ENCODE results near the gene LANCL1. TPM values are rescaled to one million over a fixed set of nuclear protein-coding genes. Genes with fewer than 3 reads are reported as not detected.
"Not testable (repeated sequence)": the region's sequence is repeated elsewhere in the genome, so short reads cannot be mapped to it uniquely, and the experiment has no call there.

LANCL1 gene
- total and polyA plus RNA-seq, 4 donors = 48.7 to 167 (median 67.3) TPM

GRCh38 chr2:210427309-210427708, 49.2 kb downstream of the LANCL1 start:
- not testable (repeated sequence) for H3K9me3 ChIP-seq (ENCODE audit: control insufficient read depth, insufficient read depth, low read length); DNase-seq (ENCODE audit: low read depth in 4 of 6, low spot score in 6 of 6); H3K36me3 ChIP-seq (ENCODE audit: control insufficient read depth, insufficient read depth, low read length); H3K4me1 ChIP-seq (ENCODE audit: control insufficient read depth, insufficient read depth, low read length); H3K4me3 ChIP-seq (ENCODE audit: low read depth, low read length); H3K27me3 ChIP-seq (ENCODE audit: control insufficient read depth, insufficient read depth, low read length); H3K27ac ChIP-seq (ENCODE audit: low read depth, low read length)
- WGBS (ENCODE audit: insufficient coverage) = 100% methylated on average over 4 of the region's 6 CpGs

- no peak for DNase-seq (ENCODE audit: low read depth in 4 of 6, low spot score in 6 of 6)
- no CpG with 5 or more reads among the region's 2 CpGs for WGBS (ENCODE audit: insufficient coverage)
- H3K36me3 ChIP-seq (ENCODE audit: control insufficient read depth, insufficient read depth, low read length) = no peaks in the 10 kb centered on the region
- H3K4me3 ChIP-seq (ENCODE audit: low read depth, low read length) = no peak overlapping the region
- H3K4me1 ChIP-seq (ENCODE audit: control insufficient read depth, insufficient read depth, low read length) = no peaks in the 10 kb centered on the region
- no peaks in the 10 kb centered on the region for H3K27me3 ChIP-seq (ENCODE audit: control insufficient read depth, insufficient read depth, low read length)
- H3K9me3 ChIP-seq (ENCODE audit: control insufficient read depth, insufficient read depth, low read length) = no peaks in the 10 kb centered on the region
- H3K27ac ChIP-seq (ENCODE audit: low read depth, low read length) = no peak overlapping the region
These were observed 54.2 kb downstream of the LANCL1 start for GRCh38 chr2:210422366-210422765.

GRCh38 chr2:210421916-210422315, 54.6 kb downstream of the LANCL1 start:
- no peaks in the 10 kb centered on the region for H3K9me3 ChIP-seq (ENCODE audit: control insufficient read depth, insufficient read depth, low read length)
- no peak for DNase-seq (ENCODE audit: low read depth in 4 of 6, low spot score in 6 of 6)
- H3K4me3 ChIP-seq (ENCODE audit: low read depth, low read length) = no peak overlapping the region
- H3K4me1 ChIP-seq (ENCODE audit: control insufficient read depth, insufficient read depth, low read length) = no peaks in the 10 kb centered on the region
- no peaks in the 10 kb centered on the region for H3K36me3 ChIP-seq (ENCODE audit: control insufficient read depth, insufficient read depth, low read length)
- H3K27ac ChIP-seq (ENCODE audit: low read depth, low read length) = no peak overlapping the region
- 75% methylated on average over 3 of the region's 3 CpGs for WGBS (ENCODE audit: insufficient coverage)
- no peaks in the 10 kb centered on the region for H3K27me3 ChIP-seq (ENCODE audit: control insufficient read depth, insufficient read depth, low read length)

GRCh38 chr2:210412660-210413059, 63.9 kb downstream of the LANCL1 start:
- no peak overlapping the region for H3K27ac ChIP-seq (ENCODE audit: low read depth, low read length)
- WGBS (ENCODE audit: insufficient coverage) = no CpG with 5 or more reads among the region's 1 CpG
- H3K27me3 ChIP-seq (ENCODE audit: control insufficient read depth, insufficient read depth, low read length) = no peaks in the 10 kb centered on the region
- H3K36me3 ChIP-seq (ENCODE audit: control insufficient read depth, insufficient read depth, low read length) = no peaks in the 10 kb centered on the region
- H3K9me3 ChIP-seq (ENCODE audit: control insufficient read depth, insufficient read depth, low read length) = no peaks in the 10 kb centered on the region
- DNase-seq (ENCODE audit: low read depth in 4 of 6, low spot score in 6 of 6) = no peak
- H3K4me1 ChIP-seq (ENCODE audit: control insufficient read depth, insufficient read depth, low read length) = no peaks in the 10 kb centered on the region
- H3K4me3 ChIP-seq (ENCODE audit: low read depth, low read length) = no peak overlapping the region

- no CpG with 5 or more reads among the region's 1 CpG for WGBS (ENCODE audit: insufficient coverage)
- no peak for DNase-seq (ENCODE audit: low read depth in 4 of 6, low spot score in 6 of 6)
These were observed 66.0 kb downstream of the LANCL1 start for GRCh38 chr2:210410542-210410941.

GRCh38 chr2:210399440-210400041, 77.0 kb downstream of the LANCL1 start:
- Histone ChIP-seq H3K27ac (ENCODE audit: low read depth, low read length) (no peak overlapping the region), H3K4me1 (ENCODE audit: control insufficient read depth, insufficient read depth, low read length) (no peaks in the 10 kb centered on the region), H3K4me3 (ENCODE audit: low read depth, low read length) (no peak overlapping the region), H3K27me3 (ENCODE audit: control insufficient read depth, insufficient read depth, low read length) (no peaks in the 10 kb centered on the region), H3K36me3 (ENCODE audit: control insufficient read depth, insufficient read depth, low read length) (no peaks in the 10 kb centered on the region), H3K9me3 (ENCODE audit: control insufficient read depth, insufficient read depth, low read length) (no peaks in the 10 kb centered on the region)
- peak in 5 of 6 donors; percentile 3 to 73 (median 19) for DNase-seq (ENCODE audit: low read depth in 4 of 6, low spot score in 6 of 6)
- WGBS (ENCODE audit: insufficient coverage) = no CpG with 5 or more reads among the region's 3 CpGs

More at GRCh38 chr2:210410542-210410941, 66.0 kb downstream of the LANCL1 start:
- Histone ChIP-seq H3K36me3 (ENCODE audit: control insufficient read depth, insufficient read depth, low read length) (no peaks in the 10 kb centered on the region), H3K4me3 (ENCODE audit: low read depth, low read length) (no peak overlapping the region), H3K27me3 (ENCODE audit: control insufficient read depth, insufficient read depth, low read length) (no peaks in the 10 kb centered on the region), H3K27ac (ENCODE audit: low read depth, low read length) (no peak overlapping the region), H3K4me1 (ENCODE audit: control insufficient read depth, insufficient read depth, low read length) (no peaks in the 10 kb centered on the region), H3K9me3 (ENCODE audit: control insufficient read depth, insufficient read depth, low read length) (no peaks in the 10 kb centered on the region)

DNA sequence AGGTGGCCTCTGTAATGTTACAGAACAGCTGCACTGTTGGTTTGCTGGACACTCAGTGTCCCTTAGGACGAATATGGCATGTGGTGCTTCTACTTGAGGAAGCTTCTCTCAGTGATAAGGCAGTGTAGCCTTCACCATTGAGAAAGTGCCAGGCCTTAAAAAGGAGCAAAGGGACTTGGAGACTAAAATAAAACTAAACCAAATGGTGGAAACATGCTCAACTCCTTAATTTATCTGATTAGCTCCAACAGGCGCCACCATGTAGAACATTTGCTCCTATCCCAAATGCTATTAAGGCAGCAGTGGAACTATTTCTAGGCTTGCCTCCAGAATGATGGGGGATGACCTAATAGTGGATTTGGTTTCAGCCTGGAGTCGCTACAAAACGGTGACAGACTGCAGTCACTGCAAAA, 84.1 kb downstream of the LANCL1 start:
- Histone ChIP-seq H3K27me3 (ENCODE audit: control insufficient read depth, insufficient read depth, low read length) (no peaks in the 10 kb centered on the region), H3K4me1 (ENCODE audit: control insufficient read depth, insufficient read depth, low read length) (no peaks in the 10 kb centered on the region), H3K27ac (ENCODE audit: low read depth, low read length) (no peak overlapping the region), H3K9me3 (ENCODE audit: control insufficient read depth, insufficient read depth, low read length) (no peaks in the 10 kb centered on the region), H3K36me3 (ENCODE audit: control insufficient read depth, insufficient read depth, low read length) (no peaks in the 10 kb centered on the region), H3K4me3 (ENCODE audit: low read depth, low read length) (no peak overlapping the region)
- peak in 1 of 6 donors; percentile 16 for DNase-seq (ENCODE audit: low read depth in 4 of 6, low spot score in 6 of 6)
- 81% methylated on average over 4 of the region's 4 CpGs for WGBS (ENCODE audit: insufficient coverage)

DNA sequence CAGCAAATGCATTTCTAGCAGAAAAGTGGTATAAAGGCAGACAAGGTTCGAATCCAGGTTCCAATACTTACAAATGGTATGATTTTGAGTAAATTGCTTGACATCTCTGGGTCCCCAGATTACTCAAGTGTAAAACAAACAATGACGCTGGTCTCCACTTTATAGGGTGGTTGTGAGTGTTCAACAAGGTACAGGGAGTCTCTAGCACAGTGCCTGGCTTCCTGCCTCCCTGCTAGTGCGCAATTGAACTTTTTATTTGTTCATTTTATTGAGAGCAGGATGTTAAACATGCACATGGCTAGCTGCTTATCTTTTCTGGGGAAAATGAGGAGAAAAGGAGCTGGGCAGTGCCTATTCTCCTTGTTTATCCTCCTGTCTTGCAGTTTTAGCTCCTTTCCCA, 86.7 kb downstream of the LANCL1 start:
- H3K4me1 ChIP-seq (ENCODE audit: control insufficient read depth, insufficient read depth, low read length) = no peaks in the 10 kb centered on the region
- H3K4me3 ChIP-seq (ENCODE audit: low read depth, low read length) = no peak overlapping the region
- no peaks in the 10 kb centered on the region for H3K9me3 ChIP-seq (ENCODE audit: control insufficient read depth, insufficient read depth, low read length)
- H3K27ac ChIP-seq (ENCODE audit: low read depth, low read length) = no peak overlapping the region
- DNase-seq (ENCODE audit: low read depth in 4 of 6, low spot score in 6 of 6) = no peak
- WGBS (ENCODE audit: insufficient coverage) = 81% methylated on average over 2 of the region's 3 CpGs
- no peaks in the 10 kb centered on the region for H3K27me3 ChIP-seq (ENCODE audit: control insufficient read depth, insufficient read depth, low read length)
- H3K36me3 ChIP-seq (ENCODE audit: control insufficient read depth, insufficient read depth, low read length) = no peaks in the 10 kb centered on the region

GRCh38 chr2:210388148-210388547, 88.4 kb downstream of the LANCL1 start:
- no peaks in the 10 kb centered on the region for H3K9me3 ChIP-seq (ENCODE audit: control insufficient read depth, insufficient read depth, low read length)
- H3K4me3 ChIP-seq (ENCODE audit: low read depth, low read length) = no peak overlapping the region
- H3K36me3 ChIP-seq (ENCODE audit: control insufficient read depth, insufficient read depth, low read length) = no peaks in the 10 kb centered on the region
- no peak for DNase-seq (ENCODE audit: low read depth in 4 of 6, low spot score in 6 of 6)
- H3K27me3 ChIP-seq (ENCODE audit: control insufficient read depth, insufficient read depth, low read length) = no peaks in the 10 kb centered on the region
- H3K27ac ChIP-seq (ENCODE audit: low read depth, low read length) = no peak overlapping the region
- H3K4me1 ChIP-seq (ENCODE audit: control insufficient read depth, insufficient read depth, low read length) = no peaks in the 10 kb centered on the region

DNA sequence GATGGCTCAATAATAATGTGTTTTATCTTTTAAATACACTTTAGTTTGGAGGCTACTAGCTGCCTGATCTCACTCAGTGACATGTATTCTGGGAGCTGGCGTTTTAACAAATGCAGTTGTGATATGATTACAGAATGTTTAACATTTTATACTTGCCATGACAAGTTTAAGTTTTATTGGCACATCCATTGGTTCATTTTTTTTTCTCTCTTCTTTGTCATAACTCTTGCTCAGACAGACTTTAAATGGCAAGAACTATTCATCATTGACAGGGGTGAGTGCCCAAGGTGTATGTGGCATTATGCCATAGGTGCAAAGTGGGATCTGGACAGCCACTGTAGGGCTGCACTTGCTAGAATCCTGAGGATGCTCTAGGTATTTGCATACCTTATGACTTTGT, 89.5 kb downstream of the LANCL1 start:
- no peaks in the 10 kb centered on the region for H3K4me1 ChIP-seq (ENCODE audit: control insufficient read depth, insufficient read depth, low read length)
- H3K4me3 ChIP-seq (ENCODE audit: low read depth, low read length) = no peak overlapping the region
- no peaks in the 10 kb centered on the region for H3K27me3 ChIP-seq (ENCODE audit: control insufficient read depth, insufficient read depth, low read length)
- DNase-seq (ENCODE audit: low read depth in 4 of 6, low spot score in 6 of 6) = no peak
- H3K9me3 ChIP-seq (ENCODE audit: control insufficient read depth, insufficient read depth, low read length) = no peaks in the 10 kb centered on the region
- H3K27ac ChIP-seq (ENCODE audit: low read depth, low read length) = peak overlapping the region; percentile 7
- no peaks in the 10 kb centered on the region for H3K36me3 ChIP-seq (ENCODE audit: control insufficient read depth, insufficient read depth, low read length)
- WGBS (ENCODE audit: insufficient coverage) = no CpG with 5 or more reads among the region's 1 CpG

Measured in spinal cord (tissue), 10 donors.